HG03565 (cell line): ENCODE data around the gene BCAS3.

Experiments used
- ATAC-seq: cut with Tn5 transposase; IDR thresholded peaks from one replicate; pipeline ENCODE4 v1.9.1; 2021; ENCODE audit warnings: mild to moderate bottlenecking, moderate library complexity; ENCODE audit not compliant: unreplicated experiment

The BCAS3 gene

GRCh38 chr17:61371606-61372005, 694.0 kb downstream of the BCAS3 start:
- no peak for ATAC-seq

- no peak for ATAC-seq
Measured at GRCh38 chr17:61372436-61372835, 694.8 kb downstream of the BCAS3 start.

GRCh38 chr17:61376931-61377838, 699.5 kb downstream of the BCAS3 start:
- no peak for ATAC-seq

GRCh38 chr17:61378658-61379456, 701.2 kb downstream of the BCAS3 start:
- ATAC-seq: no peak

GRCh38 chr17:61379457-61380216, 702.0 kb downstream of the BCAS3 start:
- no peak for ATAC-seq

GRCh38 chr17:61380217-61380835, 702.7 kb downstream of the BCAS3 start:
- no peak for ATAC-seq

GRCh38 chr17:61380836-61381525, 703.3 kb downstream of the BCAS3 start:
- ATAC-seq: no peak

- ATAC-seq: no peak
Measured at GRCh38 chr17:61381537-61381936, 703.9 kb downstream of the BCAS3 start.

- no peak for ATAC-seq
Measured at GRCh38 chr17:61382796-61383688, 705.4 kb downstream of the BCAS3 start.

- no peak for ATAC-seq
Measured at GRCh38 chr17:61383689-61384201, 706.1 kb downstream of the BCAS3 start.

- ATAC-seq: no peak
Measured at GRCh38 chr17:61384354-61384691, 706.7 kb downstream of the BCAS3 start.

- no peak for ATAC-seq
Measured at GRCh38 chr17:61384692-61385576, 707.3 kb downstream of the BCAS3 start.

- no peak for ATAC-seq
Measured at GRCh38 chr17:61385577-61386236, 708.1 kb downstream of the BCAS3 start.

GRCh38 chr17:61386251-61386650, 708.6 kb downstream of the BCAS3 start:
- ATAC-seq: no peak

- no peak for ATAC-seq
Measured at GRCh38 chr17:61387011-61387410, 709.4 kb downstream of the BCAS3 start.

GRCh38 chr17:61387511-61388305, 710.1 kb downstream of the BCAS3 start:
- no peak for ATAC-seq
